MM.1S (cell line): ENCODE measurements around the gene APLP2.

ENCODE experiments used
- DNase-seq: peaks from one replicate; pipeline ENCODE4 v3.0.0-alpha.2; 2015
- H2AFZ ChIP-seq: fragments of 300-600 bp; sonication (generic); 2 replicates; pipeline ENCODE4 v1.6.0; 2016; ENCODE audit warnings: antibody characterized with exemption, low read length
- H3F3A ChIP-seq: fragments of 300-600 bp; sonication (generic); 2 replicates; pipeline ENCODE4 v1.6.1; 2016; ENCODE audit warnings: mild to moderate bottlenecking, antibody characterized with exemption, low read length, moderate library complexity, mixed read lengths; ENCODE audit not compliant: insufficient read depth
- H3K27ac ChIP-seq: fragments of 300-600 bp; sonication (generic); 2 replicates; pipeline ENCODE4 v1.5.1; 2016; ENCODE audit warnings: mild to moderate bottlenecking, low read length
- H3K27me3 ChIP-seq: fragments of 300-600 bp; sonication (generic); replicated peaks from 2 replicates; pipeline ENCODE4 v1.6.0; 2016; ENCODE audit warnings: low read length; ENCODE audit not compliant: insufficient read depth
- H3K36me3 ChIP-seq: fragments of 300-600 bp; sonication (generic); replicated peaks from 2 replicates; pipeline ENCODE4 v1.6.1; 2016; ENCODE audit warnings: mild to moderate bottlenecking, low read length, mixed read lengths; ENCODE audit not compliant: insufficient read depth
- H3K4me1 ChIP-seq: fragments of 300-600 bp; sonication (generic); 2 replicates; pipeline ENCODE4 v1.6.1; 2016; ENCODE audit warnings: low read length, mixed read lengths
- H3K4me2 ChIP-seq: fragments of 300-600 bp; sonication (generic); 2 replicates; pipeline ENCODE4 v1.6.0; 2016; ENCODE audit warnings: low read depth, low read length
- H3K4me3 ChIP-seq: fragments of 300-600 bp; sonication (generic); 2 replicates; pipeline ENCODE4 v1.5.1; 2016; ENCODE audit warnings: low read length, mixed read lengths
- H3K79me2 ChIP-seq: fragments of 300-600 bp; sonication (generic); 2 replicates; pipeline ENCODE4 v1.6.1; 2016; ENCODE audit warnings: mixed run types, low read length, mixed read lengths
- H3K9ac ChIP-seq: fragments of 300-600 bp; sonication (generic); 2 replicates; pipeline ENCODE4 v1.6.1; 2016; ENCODE audit warnings: low read length, mixed read lengths
- H3K9me2 ChIP-seq: fragments of 300-600 bp; sonication (generic); replicated peaks from 2 replicates; pipeline ENCODE4 v1.6.1; 2016; ENCODE audit warnings: mild to moderate bottlenecking, low read length, mixed read lengths; ENCODE audit not compliant: insufficient read depth
- H3K9me3 ChIP-seq: fragments of 300-600 bp; sonication (generic); replicated peaks from 2 replicates; pipeline ENCODE4 v1.6.1; 2016; ENCODE audit warnings: mild to moderate bottlenecking, low read length, mixed read lengths; ENCODE audit not compliant: insufficient read depth
- H4K20me1 ChIP-seq: fragments of 300-600 bp; sonication (generic); 2 replicates; pipeline ENCODE4 v1.6.1; 2016; ENCODE audit warnings: mild to moderate bottlenecking, low read length, moderate library complexity, mixed read lengths; ENCODE audit not compliant: insufficient read depth
- CTCF ChIP-seq: fragments of 300-600 bp; sonication (generic); IDR thresholded peaks from 2 replicates; pipeline ENCODE4 v1.5.1; 2016; ENCODE audit warnings: antibody characterized with exemption, low read length, mixed read lengths
- EZH2 ChIP-seq: fragments of 300-600 bp; sonication (generic); optimal IDR thresholded peaks from 2 replicates; pipeline ENCODE3; 2017; ENCODE audit warnings: low read depth, mild to moderate bottlenecking, antibody characterized with exemption, low read length, mixed read lengths
- EZH2phosphoT487 ChIP-seq: fragments of 300-600 bp; sonication (generic); IDR thresholded peaks from 2 replicates; pipeline ENCODE4 v1.6.1; 2018; ENCODE audit warnings: antibody characterized with exemption, low read length

APLP2 gene

GRCh38 chr11:130049328-130049771 is 20.3 kb upstream of the APLP2 start:
- no peaks in the 10 kb centered on the region for H3K27me3 ChIP-seq
- H3K36me3 ChIP-seq, result no peaks in the 10 kb centered on the region
- no peak overlapping the region for H3K27ac ChIP-seq
- no peaks in the 10 kb centered on the region for H4K20me1 ChIP-seq
- H3K9me3 ChIP-seq, result no peaks in the 10 kb centered on the region
- no peak for DNase-seq
- H3K9me2 ChIP-seq, result no peaks in the 10 kb centered on the region
- no peak overlapping the region for H2AFZ ChIP-seq
- H3K79me2 ChIP-seq, result no peaks in the 10 kb centered on the region
- no peak overlapping the region for H3K4me3 ChIP-seq
- H3K4me2 ChIP-seq, result no peak overlapping the region
- TF ChIP-seq CTCF, result no peak
- TF ChIP-seq EZH2phosphoT487, result no peak
- TF ChIP-seq EZH2, result no peak
- H3F3A ChIP-seq, result no peaks in the 10 kb centered on the region
- H3K4me1 ChIP-seq, result no peaks in the 10 kb centered on the region
- H3K9ac ChIP-seq, result no peak overlapping the region

GRCh38 chr11:130050257-130050656 is 19.4 kb upstream of the APLP2 start:
- Histone ChIP-seq H4K20me1 (no peaks in the 10 kb centered on the region), H3K27ac (no peak overlapping the region), H2AFZ (no peak overlapping the region), H3K4me1 (no peaks in the 10 kb centered on the region), H3K4me3 (no peak overlapping the region), H3K9ac (no peak overlapping the region), H3K27me3 (no peaks in the 10 kb centered on the region), H3K4me2 (no peak overlapping the region), H3K36me3 (no peaks in the 10 kb centered on the region), H3K79me2 (no peaks in the 10 kb centered on the region), H3K9me3 (no peaks in the 10 kb centered on the region), H3F3A (no peaks in the 10 kb centered on the region), H3K9me2 (no peaks in the 10 kb centered on the region)
- no peak for DNase-seq
- no peak for TF ChIP-seq EZH2
- no peak for TF ChIP-seq EZH2phosphoT487
- TF ChIP-seq CTCF, result no peak

- Histone ChIP-seq H3K4me2 (no peak overlapping the region), H3K9ac (no peak overlapping the region), H3K27me3 (no peaks in the 10 kb centered on the region), H3F3A (no peaks in the 10 kb centered on the region), H3K27ac (no peak overlapping the region), H3K4me1 (no peaks in the 10 kb centered on the region), H4K20me1 (no peaks in the 10 kb centered on the region), H3K9me3 (no peaks in the 10 kb centered on the region), H2AFZ (no peak overlapping the region), H3K4me3 (no peak overlapping the region), H3K9me2 (no peaks in the 10 kb centered on the region), H3K36me3 (no peaks in the 10 kb centered on the region), H3K79me2 (no peaks in the 10 kb centered on the region)
- no peak for DNase-seq
- TF ChIP-seq EZH2phosphoT487 (no peak), EZH2 (no peak), CTCF (no peak)
Observed at GRCh38 chr11:130051082-130051481, 18.6 kb upstream of the APLP2 start.
